ENCODE measurements around the gene WDR91. TPM values are rescaled to one million over a fixed set of nuclear protein-coding genes. Genes with fewer than 3 reads are reported as not detected.

WDR91 gene
- total and polyA plus RNA-seq, 8 donors = 17.8 to 47.9 (median 26.5) TPM

DNA sequence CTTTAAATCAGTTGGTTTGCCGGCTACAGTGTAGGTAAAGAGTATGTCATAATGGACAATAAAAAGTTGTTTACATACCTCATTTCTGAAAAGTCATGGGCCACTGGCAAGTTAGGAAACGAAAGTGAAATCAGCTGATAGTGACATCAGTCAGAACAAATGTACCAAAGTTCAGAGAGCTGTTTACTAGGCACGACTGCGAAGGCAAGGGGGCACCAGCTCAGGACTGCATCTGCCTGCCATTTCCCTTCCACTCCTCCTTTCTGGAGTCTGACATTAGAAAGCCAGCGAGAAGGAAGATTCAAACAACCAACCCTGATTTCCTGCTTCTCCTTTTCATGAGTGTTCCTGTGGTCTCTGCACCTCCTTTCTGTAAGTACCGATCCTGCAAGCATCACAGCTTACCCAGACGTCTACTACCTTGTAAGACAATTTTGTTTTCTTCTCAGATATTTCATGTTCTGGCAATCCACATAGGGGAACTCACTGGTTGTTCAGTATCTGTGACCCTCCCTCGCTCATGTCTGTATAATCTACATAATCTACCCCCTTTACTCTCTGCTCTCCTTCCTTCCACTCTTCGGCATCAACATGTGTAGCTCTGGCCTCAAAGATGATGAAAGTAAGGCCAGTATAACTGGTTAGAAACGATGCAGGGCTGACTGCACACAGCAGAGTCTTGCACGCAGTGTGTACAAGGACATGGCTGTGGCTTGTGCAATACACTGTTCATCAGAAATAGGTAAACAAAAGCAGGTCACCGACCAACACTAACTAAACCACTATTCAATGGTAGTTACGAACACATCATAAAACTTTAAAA is 63.2 kb downstream of the WDR91 start, which contains the start of gene TMEM140:
TMEM140 (plus strand) TSS at position 174 of the 823 bp plus-strand sequence. CDS start 16,370 bp downstream, outside the sequence.
- 5% methylated on average over 13 of the region's 13 CpGs for WGBS, 2 donors
- FAIRE-seq (peak; percentile 23), DNase-seq (peak in 4 of 6 donors; percentile 39 to 66 (median 57)), ATAC-seq (peak; percentile 81 to 91 (median 89))
- Histone ChIP-seq H3K36me3 (no peaks in the 10 kb centered on the region), H3K27ac (peak within 1 kb of the TSS; percentile 73 to 96 (median 84)), H3K4me3 (peak within 1 kb of the TSS; percentile 16 to 46 (median 33)), H3K4me1 (peaks cover 0 to 29% (median 14%) of the 10 kb centered on the region in 3 donors), H3K27me3 (no peaks in the 10 kb centered on the region), H3K9me3 (no peaks in the 10 kb centered on the region)
- TF ChIP-seq, protein P1, sequence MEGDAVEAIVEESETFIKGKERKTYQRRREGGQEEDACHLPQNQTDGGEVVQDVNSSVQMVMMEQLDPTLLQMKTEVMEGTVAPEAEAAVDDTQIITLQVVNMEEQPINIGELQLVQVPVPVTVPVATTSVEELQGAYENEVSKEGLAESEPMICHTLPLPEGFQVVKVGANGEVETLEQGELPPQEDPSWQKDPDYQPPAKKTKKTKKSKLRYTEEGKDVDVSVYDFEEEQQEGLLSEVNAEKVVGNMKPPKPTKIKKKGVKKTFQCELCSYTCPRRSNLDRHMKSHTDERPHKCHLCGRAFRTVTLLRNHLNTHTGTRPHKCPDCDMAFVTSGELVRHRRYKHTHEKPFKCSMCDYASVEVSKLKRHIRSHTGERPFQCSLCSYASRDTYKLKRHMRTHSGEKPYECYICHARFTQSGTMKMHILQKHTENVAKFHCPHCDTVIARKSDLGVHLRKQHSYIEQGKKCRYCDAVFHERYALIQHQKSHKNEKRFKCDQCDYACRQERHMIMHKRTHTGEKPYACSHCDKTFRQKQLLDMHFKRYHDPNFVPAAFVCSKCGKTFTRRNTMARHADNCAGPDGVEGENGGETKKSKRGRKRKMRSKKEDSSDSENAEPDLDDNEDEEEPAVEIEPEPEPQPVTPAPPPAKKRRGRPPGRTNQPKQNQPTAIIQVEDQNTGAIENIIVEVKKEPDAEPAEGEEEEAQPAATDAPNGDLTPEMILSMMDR (IDR thresholded peaks at IDR 0.05) = no peak
- intact Hi-C loops (cut with DNase I) = no loop called here

DNA sequence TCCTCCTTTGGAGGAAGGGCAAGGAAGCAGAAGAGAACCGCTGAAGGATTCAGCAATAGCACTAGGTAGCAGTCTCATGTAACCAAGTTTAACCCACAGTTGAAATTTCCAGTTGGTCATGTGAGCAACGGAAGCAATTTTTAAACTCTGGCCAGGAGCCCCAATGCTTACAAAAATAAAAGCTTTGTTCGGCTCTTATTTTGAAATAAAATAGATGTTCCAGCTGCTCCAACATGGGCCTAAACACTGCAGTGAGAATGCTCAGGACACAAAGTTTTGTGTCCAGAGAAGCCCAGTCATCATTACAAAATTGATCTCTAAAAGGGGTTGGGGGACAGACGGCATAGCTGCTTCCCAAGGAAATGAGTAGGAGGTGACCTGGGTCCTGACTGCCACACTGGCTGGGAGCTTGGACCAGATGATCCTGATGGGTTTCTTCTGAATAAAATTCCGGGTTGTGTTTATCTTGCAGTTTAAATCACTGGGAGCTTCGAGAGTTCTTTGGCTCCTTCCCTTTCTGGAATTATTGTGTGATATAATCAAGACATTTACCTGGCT is 63.9 kb downstream of the WDR91 start:
- no peaks in the 10 kb centered on the region for H3K36me3 ChIP-seq
- DNase-seq (peak in 2 of 6 donors; percentile 19 to 54), ATAC-seq (peak; percentile 37 to 66 (median 61)), FAIRE-seq (no peak)
- intact Hi-C loops (cut with DNase I) = no loop called here
- no peaks in the 10 kb centered on the region for H3K9me3 ChIP-seq
- H3K4me1 ChIP-seq = peaks cover 0 to 29% (median 14%) of the 10 kb centered on the region in 3 donors
- peak overlapping the region; percentile 73 to 96 (median 84) for H3K27ac ChIP-seq
- TF ChIP-seq, protein P1 (IDR thresholded peaks at IDR 0.05) = no peak
- WGBS, 2 donors = 3 to 7% methylated on average over 6 of the region's 6 CpGs
- peak overlapping the region in 3 of 4 donors; percentile 16 to 46 (median 38) for H3K4me3 ChIP-seq
- no peaks in the 10 kb centered on the region for H3K27me3 ChIP-seq

DNA sequence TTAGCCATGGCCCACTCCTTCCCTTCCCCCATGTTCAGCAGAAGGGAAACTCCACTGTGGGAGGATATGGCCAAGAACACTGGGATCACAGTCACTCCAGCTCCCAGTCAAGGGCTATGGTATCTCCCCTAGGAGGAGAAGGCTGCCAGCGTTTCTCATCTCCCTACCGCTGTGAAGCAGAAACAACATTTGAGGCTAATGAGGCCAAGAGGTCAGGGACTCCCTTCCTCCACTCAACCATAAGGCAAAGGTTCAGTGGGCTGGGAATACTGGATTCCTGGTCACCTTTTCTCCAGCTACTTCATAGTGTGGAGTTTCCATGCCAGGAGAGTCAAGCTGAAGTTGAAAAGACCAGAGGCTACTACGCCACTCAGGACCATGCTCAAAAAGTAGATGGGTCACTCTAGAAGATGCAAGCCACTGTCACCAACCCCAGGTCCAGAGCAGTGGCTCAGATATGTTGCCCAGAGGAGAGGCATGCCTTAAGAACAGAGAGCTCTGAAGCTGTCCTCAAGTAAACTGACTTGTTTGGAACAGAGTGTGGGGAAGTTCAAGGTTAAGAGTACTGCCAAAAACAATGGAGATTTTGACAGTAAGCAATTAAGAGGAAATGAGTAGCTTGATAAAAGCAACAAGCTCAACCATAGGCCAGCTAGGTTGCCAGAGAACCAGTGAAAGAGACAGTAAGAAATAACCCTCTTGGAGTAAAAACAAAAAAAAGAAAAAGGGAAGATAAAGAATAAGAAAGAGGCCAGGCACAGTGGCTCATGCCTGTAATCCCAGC is 67.2 kb downstream of the WDR91 start:
- no peak for FAIRE-seq
- intact Hi-C loops (cut with DNase I) = no loop called here
- 73 to 89% methylated on average over 3 of the region's 3 CpGs for WGBS, 2 donors
- no peaks in the 10 kb centered on the region for H3K27me3 ChIP-seq
- TF ChIP-seq, protein P1 (IDR thresholded peaks at IDR 0.05) = no peak
- no peak for ATAC-seq
- no peak overlapping the region for H3K27ac ChIP-seq
- DNase-seq = no peak
- H3K4me1 ChIP-seq = peaks cover 0 to 16% (median 9%) of the 10 kb centered on the region in 3 donors
- no peak overlapping the region for H3K4me3 ChIP-seq
- no peaks in the 10 kb centered on the region for H3K36me3 ChIP-seq
- H3K9me3 ChIP-seq = no peaks in the 10 kb centered on the region

Small RNAs within 50 kb of the gene (microRNA-seq; reads per million reads assigned to microRNA genes)
- 1.2 reads per million in 2 donors for gene MIR6509

Other genes with a start within 250 kb of the WDR91 start
- gene AGBL3, start 225.0 kb downstream of the WDR91 start, total RNA-seq = 1 to 10 TPM in 5 of 6 donors, under 1 TPM in 1; 0.95 to 4.1 (median 2.7) TPM
- gene AGBL3, start 225.0 kb downstream of the WDR91 start, polyA plus RNA-seq = 1 to 10 TPM in 1 of 2 donors, under 1 TPM in 1; 0.91 to 4.4 TPM
- gene TMEM140, start 63.5 kb downstream of the WDR91 start, total RNA-seq = 10 to 100 TPM in 1 of 6 donors, 1 to 10 TPM in 5; 2.7 to 14.3 (median 4.3) TPM
- 1 to 10 TPM; 5.0 to 6.5 TPM for gene TMEM140, start 63.5 kb downstream of the WDR91 start, polyA plus RNA-seq
- 10 to 100 TPM; 13.9 to 29.0 (median 21.0) TPM for gene CYREN, start 40.8 kb downstream of the WDR91 start, total RNA-seq
- 10 to 100 TPM; 25.2 to 28.2 TPM for gene CYREN, start 40.8 kb downstream of the WDR91 start, polyA plus RNA-seq
- gene STRA8, start 22.3 kb upstream of the WDR91 start, total RNA-seq = not detected
- gene STRA8, start 22.3 kb upstream of the WDR91 start, polyA plus RNA-seq = under 1 TPM in 1 of 2 donors, not detected in 1; 0.12 TPM

Data from pancreas (tissue), 10 donors.